Psoas muscle (tissue), 8 donors: ENCODE results near the gene DIRAS1. TPM values are rescaled to one million over a fixed set of nuclear protein-coding genes. Genes with fewer than 3 reads are reported as not detected.
A peak's percentile ranks its signal among the peaks of the same experiment; 100 is the strongest.

Source experiments
- ATAC-seq, 4 donors: fragments of 200-7000 bp; cut with Tn5 transposase; one replicate each; pipeline ENCODE4 v1.9.1; 2020; ENCODE audit warnings: moderate library complexity in 3 of 4, mild to moderate bottlenecking in 2 of 4
- DNase-seq, 2 donors: peaks; one replicate each; pipeline ENCODE4 v3.0.0-alpha.2; 2020
- H3K27ac ChIP-seq: fragments of 200-600 bp; one replicate; pipeline ENCODE4 v1.8.0; 2022
- H3K27me3 ChIP-seq, 3 donors: fragments of 200-600 bp in 1 of 3; one replicate each; pipeline versions ENCODE4 v1.6.1 to v1.8.0; 2013 to 2022; ENCODE audit warnings: low read length in 2 of 3, mild to moderate bottlenecking in 2 of 3, moderate library complexity in 1 of 3; ENCODE audit not compliant: insufficient read depth in 3 of 3
- H3K36me3 ChIP-seq, 2 donors: fragments of 200-600 bp in 1 of 2; one replicate each; pipeline versions ENCODE4 v1.6.1 to v1.8.0; 2013 to 2022; ENCODE audit warnings: low read depth in 1 of 2, mild to moderate bottlenecking in 1 of 2, moderate library complexity in 1 of 2; ENCODE audit not compliant: insufficient read depth in 1 of 2
- H3K4me1 ChIP-seq: fragments of 200-600 bp; one replicate; pipeline ENCODE4 v1.8.0; 2022
- H3K4me3 ChIP-seq: fragments of 200-600 bp; one replicate; pipeline ENCODE4 v1.8.0; 2022; ENCODE audit warnings: mild to moderate bottlenecking
- H3K9me3 ChIP-seq: fragments of 200-600 bp; one replicate; pipeline ENCODE4 v1.8.0; 2022
- WGBS, 3 donors: extraction: QIAGEN DNeasy Blood & Tissue Kit; methylation state at CpG; one replicate each; pipeline versions ENCODE4 v1.1.6 to v1.1.7; 2013; 5-methylcytosine and 5-hydroxymethylcytosine counted together
- intact Hi-C, 2 donors: fragments of 100-400 bp; cut with DNase I; formaldehyde crosslinking; loops; one replicate each; pipeline versions ENCODE4 v1.11.0 to v1.14.2; 2022
- polyA plus RNA-seq, 3 donors: library from polyadenylated mRNA; stranded (reverse); fragments of 200-250 nt; gene quantifications; one replicate each; pipeline ENCODE4 v1.2.3, GENCODE V29; 2013
- total RNA-seq, 4 donors: library from RNA; stranded (reverse); fragmentation: NEBNext Ultra II Directional in 2 of 4; extraction: Animal tissue kit (Norgen Biotek cat#: 25700) in 2 of 4; gene quantifications; one replicate each; pipeline versions ENCODE4 v1.2.1 to v1.2.4, GENCODE V29; 2021 to 2023
- TF ChIP-seq, protein P1 (sequence below): fragments of 200-600 bp; IDR thresholded peaks from one replicate; pipeline ENCODE4 v1.8.0; 2022; ENCODE audit warnings: antibody characterized with exemption
- donor health status: healthy with polysubstance abuse.
- donor health status: DM: no; HTN: no; CAD: no; lungs with moderate emphysema.
- donor health status: Bipolar disorder and iron deficiency.
- donor health status: healthy.
- donor health status: DM: yes; HTN: yes; CAD: no.
- donor health status: DM: no; HTN: no; CAD: no.
- donor health status: DM: no; HTN: no; CAD: no.
- donor health status: DM: yes; HTN: yes; CAD: no.

Gene DIRAS1
- total and polyA plus RNA-seq, 7 donors: 0.13 to 29.9 (median 1.8) TPM

- no peak overlapping the region for H3K4me3 ChIP-seq
These were observed 46.5 kb upstream of the DIRAS1 start for GRCh38 chr19:2767688-2768087.

GRCh38 chr19:2766594-2767372 is 45.6 kb upstream of the DIRAS1 start:
- H3K4me1 ChIP-seq: peaks cover 26% of the 10 kb centered on the region
- no peaks in the 10 kb centered on the region for H3K27me3 ChIP-seq
- intact Hi-C loops: loop anchor here in 1 of 2 donors (5.0 kb wide), 1 partner anchor 34 kb away; no protein-coding TSS in a partner anchor
- no peak for ATAC-seq
- WGBS, 3 donors: 93 to 94% (median 93%) methylated on average over 35 of the region's 35 CpGs
- TF ChIP-seq, protein P1, sequence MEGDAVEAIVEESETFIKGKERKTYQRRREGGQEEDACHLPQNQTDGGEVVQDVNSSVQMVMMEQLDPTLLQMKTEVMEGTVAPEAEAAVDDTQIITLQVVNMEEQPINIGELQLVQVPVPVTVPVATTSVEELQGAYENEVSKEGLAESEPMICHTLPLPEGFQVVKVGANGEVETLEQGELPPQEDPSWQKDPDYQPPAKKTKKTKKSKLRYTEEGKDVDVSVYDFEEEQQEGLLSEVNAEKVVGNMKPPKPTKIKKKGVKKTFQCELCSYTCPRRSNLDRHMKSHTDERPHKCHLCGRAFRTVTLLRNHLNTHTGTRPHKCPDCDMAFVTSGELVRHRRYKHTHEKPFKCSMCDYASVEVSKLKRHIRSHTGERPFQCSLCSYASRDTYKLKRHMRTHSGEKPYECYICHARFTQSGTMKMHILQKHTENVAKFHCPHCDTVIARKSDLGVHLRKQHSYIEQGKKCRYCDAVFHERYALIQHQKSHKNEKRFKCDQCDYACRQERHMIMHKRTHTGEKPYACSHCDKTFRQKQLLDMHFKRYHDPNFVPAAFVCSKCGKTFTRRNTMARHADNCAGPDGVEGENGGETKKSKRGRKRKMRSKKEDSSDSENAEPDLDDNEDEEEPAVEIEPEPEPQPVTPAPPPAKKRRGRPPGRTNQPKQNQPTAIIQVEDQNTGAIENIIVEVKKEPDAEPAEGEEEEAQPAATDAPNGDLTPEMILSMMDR: no peak
- DNase-seq: no peak
- H3K36me3 ChIP-seq: peaks cover 7 to 65% of the 10 kb centered on the region in 2 donors
- no peaks in the 10 kb centered on the region for H3K9me3 ChIP-seq
- no peak overlapping the region for H3K4me3 ChIP-seq
- H3K27ac ChIP-seq: no peak overlapping the region

More at GRCh38 chr19:2767688-2768087, 46.5 kb upstream of the DIRAS1 start:
- WGBS, 3 donors: 92 to 93% (median 93%) methylated on average over 19 of the region's 19 CpGs
- peaks cover 7 to 60% of the 10 kb centered on the region in 2 donors for H3K36me3 ChIP-seq
- no peak overlapping the region for H3K27ac ChIP-seq
- H3K9me3 ChIP-seq: no peaks in the 10 kb centered on the region
- TF ChIP-seq, protein P1: no peak
- DNase-seq (peak in 1 of 2 donors; percentile 42), ATAC-seq (no peak)
- intact Hi-C loops: loop anchor here in 1 of 2 donors (5.0 kb wide), 1 partner anchor 35 kb away; no protein-coding TSS in a partner anchor
- H3K4me1 ChIP-seq: peaks cover 33% of the 10 kb centered on the region
- H3K27me3 ChIP-seq: no peaks in the 10 kb centered on the region

- intact Hi-C loops: loop anchor here in 1 of 2 donors (5.0 kb wide), 1 partner anchor 33 kb away; no protein-coding TSS in a partner anchor
- 85 to 89% (median 89%) methylated on average over 15 of the region's 15 CpGs for WGBS, 3 donors
- ATAC-seq (no peak), DNase-seq (no peak)
- TF ChIP-seq, protein P1: no peak
- Histone ChIP-seq H3K4me1 (peaks cover 12% of the 10 kb centered on the region), H3K36me3 (peaks cover 7 to 75% of the 10 kb centered on the region in 2 donors), H3K9me3 (no peaks in the 10 kb centered on the region), H3K27ac (no peak overlapping the region), H3K27me3 (no peaks in the 10 kb centered on the region), H3K4me3 (no peak overlapping the region)
These were observed 44.2 kb upstream of the DIRAS1 start for GRCh38 chr19:2765376-2765775.

- peaks cover 7 to 79% of the 10 kb centered on the region in 2 donors for H3K36me3 ChIP-seq
- H3K27me3 ChIP-seq: no peaks in the 10 kb centered on the region
- H3K4me1 ChIP-seq: peaks cover 7% of the 10 kb centered on the region
- no peak for DNase-seq
- no peak overlapping the region for H3K27ac ChIP-seq
- no peak for ATAC-seq
- no peaks in the 10 kb centered on the region for H3K9me3 ChIP-seq
- 93 to 96% (median 95%) methylated on average over 21 of the region's 21 CpGs for WGBS, 3 donors
- intact Hi-C loops: loop anchor here in 1 of 2 donors (5.0 kb wide), 1 partner anchor 33 kb away; no protein-coding TSS in a partner anchor
- no peak overlapping the region for H3K4me3 ChIP-seq
- TF ChIP-seq, protein P1: no peak
These were observed 43.8 kb upstream of the DIRAS1 start for GRCh38 chr19:2764945-2765344.
